Spleen (tissue), 11 donors: Measurements from ENCODE around the gene EXT2. TPM values are rescaled to one million over a fixed set of nuclear protein-coding genes. Genes with fewer than 3 reads are reported as not detected.

Experiments used
- DNase-seq: peaks from one replicate; pipeline ENCODE4 v3.0.0-alpha.2; 2020
- H3K27ac ChIP-seq, 8 donors: fragments of 200-600 bp; sonication (generic) in 7 of 8; 1 replicate in 4 of 8; 2 replicates in 4 of 8; pipeline versions ENCODE4 v1.5.0 to v1.8.0; 2016 to 2021; ENCODE audit warnings: inconsistent platforms in 4 of 8, mild to moderate bottlenecking in 4 of 8, moderate library complexity in 1 of 8
- H3K27me3 ChIP-seq, 7 donors: fragments of 200-600 bp; sonication (generic) in 6 of 7; replicated peaks in 1 of 7; 1 replicate in 4 of 7; 2 replicates in 3 of 7; pipeline versions ENCODE4 v1.5.0 to v1.8.0; 2016 to 2021; ENCODE audit warnings: inconsistent platforms in 3 of 7, mild to moderate bottlenecking in 1 of 7
- H3K36me3 ChIP-seq, 6 donors: fragments of 200-600 bp; sonication (generic) in 5 of 6; 1 replicate in 4 of 6; 2 replicates in 2 of 6; pipeline versions ENCODE4 v1.5.0 to v1.8.0; 2016 to 2021; ENCODE audit warnings: inconsistent platforms in 2 of 6
- H3K4me1 ChIP-seq, 6 donors: fragments of 200-600 bp; sonication (generic) in 5 of 6; 1 replicate in 3 of 6; 2 replicates in 3 of 6; pipeline versions ENCODE4 v1.5.0 to v1.8.0; 2016 to 2021; ENCODE audit warnings: inconsistent platforms in 3 of 6
- H3K4me3 ChIP-seq, 8 donors: fragments of 200-600 bp; sonication (generic) in 7 of 8; 1 replicate in 4 of 8; 2 replicates in 4 of 8; pipeline versions ENCODE4 v1.5.0 to v1.8.0; 2016 to 2021; ENCODE audit warnings: inconsistent platforms in 4 of 8, mild to moderate bottlenecking in 4 of 8, moderate library complexity in 2 of 8
- H3K9me3 ChIP-seq, 8 donors: fragments of 200-600 bp; sonication (generic) in 7 of 8; 1 replicate in 4 of 8; 2 replicates in 4 of 8; pipeline versions ENCODE4 v1.5.0 to v1.8.0; 2016 to 2021; ENCODE audit warnings: inconsistent platforms in 4 of 8
- CTCF ChIP-seq, 11 experiments: fragments of 200-600 bp in 7 of 11; fragments of 450-650 bp in 4 of 11; sonication (generic) in 4 of 11; IDR thresholded peaks in 8 of 11; conservative IDR thresholded peaks in 3 of 11; 1 replicate in 7 of 11; 2 replicates in 4 of 11; pipeline versions ENCODE4 v1.4.0 to v1.8.0; 2016 to 2021; ENCODE audit warnings: antibody characterized with exemption in 11 of 11, inconsistent platforms in 4 of 11, mild to moderate bottlenecking in 1 of 11
- POLR2A ChIP-seq, 3 donors: fragments of 450-650 bp; IDR thresholded peaks; one replicate each; pipeline ENCODE4 v1.5.1; 2017; ENCODE audit warnings: antibody characterized with exemption in 3 of 3, mild to moderate bottlenecking in 1 of 3
- POLR2AphosphoS5 ChIP-seq, 3 donors: sonication (generic); formaldehyde crosslinking; IDR thresholded peaks; one replicate each; pipeline ENCODE4 v1.5.1; 2017; ENCODE audit warnings: antibody characterized with exemption in 3 of 3
- WGBS, 5 donors: extraction: QIAGEN DNeasy Blood & Tissue Kit in 3 of 5; methylation state at CpG; one replicate each; pipeline versions ENCODE4 v1.1.5 to v1.1.7; 2013 to 2018; 5-methylcytosine and 5-hydroxymethylcytosine counted together
- intact Hi-C: fragments of 100-400 bp; cut with DNase I; formaldehyde crosslinking; loops from one replicate; pipeline ENCODE4 v1.15.0; 2023; ENCODE audit warnings: low total_unique reads
- polyA plus RNA-seq, 3 donors: library from polyadenylated mRNA; stranded (reverse); fragments of 200-250 nt; gene quantifications; one replicate each; pipeline ENCODE4 v1.2.1, GENCODE V29; 2013
- total RNA-seq, 7 donors: library from RNA; depleted of rRNA in 3 of 7; stranded (reverse); fragments of >200 nt in 3 of 7; fragmentation: NEBNext Ultra II Directional in 4 of 7; extraction: Animal tissue kit (Norgen Biotek cat#: 25700) in 4 of 7; gene quantifications; one replicate each; pipeline versions ENCODE4 v1.1.0 to v1.2.1, GENCODE V29; 2016 to 2021
- donor health status: healthy with polysubstance abuse.
- donor health status: DM: no; HTN: no; CAD: no; lungs with moderate emphysema.
- donor health status: DM: no; HTN: no; CAD: no.
- donor health status: Bipolar disorder and iron deficiency.
- donor health status: healthy.
- donor health status: DM: no; HTN: no; CAD: no.
- donor health status: DM: yes; HTN: yes; CAD: no.

Gene EXT2
- total and polyA plus RNA-seq, 10 donors, result 10.0 to 60.1 (median 41.3) TPM

DNA sequence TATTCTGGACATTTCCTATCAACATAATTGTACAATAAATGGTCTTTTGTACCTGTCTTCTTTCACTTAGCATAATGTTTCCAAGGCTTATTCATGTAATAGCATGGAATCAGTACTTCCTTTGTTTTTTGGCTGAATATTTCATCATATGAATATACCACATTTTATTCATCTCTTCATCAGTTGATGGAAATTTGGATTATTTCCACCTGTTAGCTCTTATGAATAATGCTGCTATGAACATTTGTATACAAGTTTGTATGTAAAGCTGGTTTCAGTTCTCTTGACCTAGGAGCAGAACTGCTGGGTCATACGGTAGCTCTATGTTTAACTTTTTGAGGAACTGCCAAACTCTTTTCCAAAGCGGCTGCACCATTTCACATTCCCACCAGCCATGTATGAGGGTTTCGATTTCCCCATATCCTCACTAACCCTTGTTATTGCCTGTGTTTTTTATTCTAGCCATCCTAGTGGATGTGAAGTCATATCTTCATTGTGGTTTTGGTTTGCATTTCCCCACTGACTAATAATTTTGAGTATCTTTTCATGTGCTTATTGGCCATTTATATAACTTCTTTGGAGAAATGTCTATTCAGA is 20.9 kb downstream of the EXT2 start:
- TF ChIP-seq CTCF (IDR thresholded peaks at IDR 0.05 in 8 of 11, conservative IDR thresholded peaks at IDR 0.05 in 3 of 11), result no peak
- TF ChIP-seq POLR2AphosphoS5 (IDR thresholded peaks at IDR 0.05), result no peak
- no peak for TF ChIP-seq POLR2A (IDR thresholded peaks at IDR 0.05)

GRCh38 chr11:44120169-44120568 is 24.7 kb downstream of the EXT2 start:
- Histone ChIP-seq H3K4me1 (peaks cover 0 to 23% (median 0%) of the 10 kb centered on the region in 6 donors), H3K36me3 (peaks cover 0 to 96% (median 29%) of the 10 kb centered on the region in 6 donors), H3K27ac (no peak overlapping the region), H3K4me3 (no peak overlapping the region), H3K9me3 (no peaks in the 10 kb centered on the region), H3K27me3 (no peaks in the 10 kb centered on the region)
- WGBS, 5 donors, result 80 to 94% (median 84%) methylated on average over 5 of the region's 5 CpGs
- TF ChIP-seq POLR2AphosphoS5 (IDR thresholded peaks at IDR 0.05), result no peak
- peak in 1 of 11 experiments; percentile 12 for TF ChIP-seq CTCF (IDR thresholded peaks at IDR 0.05 in 8 of 11, conservative IDR thresholded peaks at IDR 0.05 in 3 of 11)
- no peak for TF ChIP-seq POLR2A (IDR thresholded peaks at IDR 0.05)
- intact Hi-C loops, result no loop called here
- DNase-seq, result no peak

More for the DNA sequence above, 20.9 kb downstream of the EXT2 start:
- intact Hi-C loops, result no loop called here
- H3K27me3 ChIP-seq, result no peaks in the 10 kb centered on the region
- H3K4me3 ChIP-seq, result no peak overlapping the region
- no peak overlapping the region for H3K27ac ChIP-seq
- no peaks in the 10 kb centered on the region for H3K9me3 ChIP-seq
- no peak for DNase-seq
- peaks cover 0 to 29% (median 4%) of the 10 kb centered on the region in 6 donors for H3K4me1 ChIP-seq
- WGBS, 5 donors, result 41 to 71% (median 53%) methylated on average over 3 of the region's 3 CpGs
- H3K36me3 ChIP-seq, result peaks cover 0 to 99% (median 42%) of the 10 kb centered on the region in 6 donors

DNA sequence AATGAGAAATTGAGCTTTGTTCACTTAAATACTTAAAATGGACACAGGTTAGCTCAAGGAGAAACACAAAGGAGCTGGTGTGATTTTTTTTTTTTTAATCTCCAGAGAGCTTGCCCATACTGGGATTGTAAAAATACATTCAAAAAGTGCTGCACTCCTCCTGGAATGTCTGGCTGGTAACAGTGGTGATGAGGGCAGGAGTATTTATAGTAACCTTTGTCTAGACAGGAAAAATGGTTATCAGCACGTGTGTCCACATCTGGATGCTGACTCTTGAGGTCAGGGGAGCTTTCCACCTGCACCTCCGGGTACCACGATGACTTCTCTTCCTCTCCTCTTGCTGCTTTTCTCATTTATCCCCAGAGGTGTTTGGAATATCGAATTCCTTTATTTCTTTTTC is 30.1 kb downstream of the EXT2 start:
- peaks cover 3 to 97% (median 56%) of the 10 kb centered on the region in 6 donors for H3K36me3 ChIP-seq
- intact Hi-C loops, result no loop called here
- 64 to 74% (median 70%) methylated on average over 4 of the region's 4 CpGs for WGBS, 5 donors

More for the DNA sequence above, 30.1 kb downstream of the EXT2 start:
- Histone ChIP-seq H3K4me1 (peaks cover 0 to 8% (median 0%) of the 10 kb centered on the region in 6 donors), H3K4me3 (no peak overlapping the region), H3K27ac (no peak overlapping the region), H3K9me3 (no peaks in the 10 kb centered on the region), H3K27me3 (no peaks in the 10 kb centered on the region)
- TF ChIP-seq CTCF (IDR thresholded peaks at IDR 0.05 in 8 of 11, conservative IDR thresholded peaks at IDR 0.05 in 3 of 11) (no peak), POLR2A (IDR thresholded peaks at IDR 0.05) (no peak), POLR2AphosphoS5 (IDR thresholded peaks at IDR 0.05) (no peak)
- DNase-seq, result no peak
